ENCODE data around the gene NRIP1. TPM values are rescaled to one million over a fixed set of nuclear protein-coding genes. Genes with fewer than 3 reads are reported as not detected.

NRIP1 gene
- total and polyA plus RNA-seq, 2 donors (not counting 3 experiments of a cell fraction or from before 2014, with no cell fraction given), result 2.8 to 24.0 TPM

DNA sequence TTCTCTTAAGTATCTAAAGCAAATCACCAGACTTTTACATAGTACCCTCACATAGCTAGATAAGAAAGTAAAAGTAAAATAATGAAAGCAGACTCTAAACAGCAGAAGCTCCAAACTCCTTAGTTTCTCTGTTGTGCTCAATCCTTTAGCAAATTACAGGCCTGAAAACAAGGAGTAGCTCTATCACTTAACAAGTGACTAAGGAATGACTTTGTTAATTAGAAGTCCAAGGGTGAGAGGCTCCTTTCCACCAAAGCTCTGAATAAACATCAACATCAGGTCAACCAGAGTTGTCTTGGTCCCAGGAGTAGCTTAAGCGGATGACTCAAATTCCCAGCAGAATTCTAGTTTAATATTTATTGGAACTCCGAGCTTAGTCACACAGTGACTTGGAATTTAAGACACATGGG lies 5.9 kb downstream of the NRIP1 start:
- no peak overlapping the region for H3K4me3 ChIP-seq (replicated peaks in 1 of 3; ENCODE audit: insufficient read depth in 1 of 3, low read depth in 1 of 3, low read length in 3 of 3)
- no peaks in the 10 kb centered on the region for H3K36me3 ChIP-seq (ENCODE audit: control insufficient read depth in 2 of 2, extremely low read depth in 1 of 2, insufficient read depth in 2 of 2, low read length in 2 of 2)
- no peaks in the 10 kb centered on the region for H3K27me3 ChIP-seq (ENCODE audit: control insufficient read depth in 2 of 2, insufficient read depth in 2 of 2, low read length in 2 of 2)
- no peaks in the 10 kb centered on the region for H3K9me1 ChIP-seq (replicated peaks; ENCODE audit: control insufficient read depth, extremely low read depth, insufficient read depth, low read length)
- peaks cover 54% of the 10 kb centered on the region for H3K4me1 ChIP-seq (ENCODE audit: control insufficient read depth, extremely low read depth, insufficient read depth, low read length)
- TF ChIP-seq MYC (IDR thresholded peaks at IDR 0.05; ENCODE audit: low read depth, low read length) (no peak), MAX (IDR thresholded peaks at IDR 0.05; ENCODE audit: insufficient read depth, insufficient read length) (no peak), FOS (IDR thresholded peaks at IDR 0.05; ENCODE audit: borderline replicate concordance, insufficient read depth, low read length) (no peak), EZH2 (IDR thresholded peaks at IDR 0.05; ENCODE audit: borderline replicate concordance, low read depth, low read length, severe bottlenecking) (no peak), POLR2AphosphoS5 (IDR thresholded peaks at IDR 0.05; ENCODE audit: insufficient read depth, low read depth, low read length) (no peak), CTCF (IDR thresholded peaks at IDR 0.05; ENCODE audit: extremely low read depth in 1 of 2, insufficient read depth in 1 of 2, low read depth in 1 of 2, low read length in 2 of 2) (no peak), JUN (IDR thresholded peaks at IDR 0.05; ENCODE audit: borderline replicate concordance, insufficient read depth, insufficient read length, low read depth) (no peak), GATA2 (IDR thresholded peaks at IDR 0.05; ENCODE audit: insufficient read depth, insufficient read length, low read depth, low read length) (no peak), POLR2A (IDR thresholded peaks at IDR 0.05; ENCODE audit: low read depth, low read length) (no peak)
- no peak overlapping the region for H3K27ac ChIP-seq (ENCODE audit: insufficient read depth, low read depth, low read length)
- intact Hi-C loops (cut with micrococcal nuclease), result no loop called here
- FAIRE-seq (no peak), DNase-seq (ENCODE audit: low read depth, low spot score) (peak; percentile 36)
- ChIA-PET CTCF (interaction anchor here (0.7 to 1.1 kb wide), 4 partner anchors 10 to 506 kb away, joined by 3 read pairs; no protein-coding TSS in a partner anchor), POLR2A (no interaction called here)
- H3K9me3 ChIP-seq (replicated peaks; ENCODE audit: control insufficient read depth, insufficient read depth, low read length), result no peaks in the 10 kb centered on the region
- peak overlapping the region; percentile 41 for H3K4me2 ChIP-seq (ENCODE audit: insufficient read depth, low read length)
- H2AFZ ChIP-seq (ENCODE audit: low read depth, low read length), result no peak overlapping the region
- no TSS peak for BruUV-seq (replicated peaks)
- no peak overlapping the region for H3K9ac ChIP-seq (replicated peaks; ENCODE audit: extremely low read depth, insufficient read depth, low read length)
- H4K20me1 ChIP-seq (replicated peaks; ENCODE audit: control insufficient read depth, extremely low read depth, insufficient read depth, low read length), result peaks cover 21% of the 10 kb centered on the region
- dilution Hi-C loops (cut with MboI; ENCODE audit: extremely low pct_ligation_motif_present, low sequenced_read_pairs), result no loop called here
- H3K79me2 ChIP-seq (ENCODE audit: control insufficient read depth, insufficient read depth, low read length), result peaks cover 100% of the 10 kb centered on the region

Data from endothelial cell of umbilical vein (primary cell).